ENCODE data around the gene MCF2. TPM values are rescaled to one million over a fixed set of nuclear protein-coding genes. Genes with fewer than 3 reads are reported as not detected.

Gene MCF2
- total RNA-seq, 3 donors from 2014 or later = 0.16 TPM; not detected in 2

DNA sequence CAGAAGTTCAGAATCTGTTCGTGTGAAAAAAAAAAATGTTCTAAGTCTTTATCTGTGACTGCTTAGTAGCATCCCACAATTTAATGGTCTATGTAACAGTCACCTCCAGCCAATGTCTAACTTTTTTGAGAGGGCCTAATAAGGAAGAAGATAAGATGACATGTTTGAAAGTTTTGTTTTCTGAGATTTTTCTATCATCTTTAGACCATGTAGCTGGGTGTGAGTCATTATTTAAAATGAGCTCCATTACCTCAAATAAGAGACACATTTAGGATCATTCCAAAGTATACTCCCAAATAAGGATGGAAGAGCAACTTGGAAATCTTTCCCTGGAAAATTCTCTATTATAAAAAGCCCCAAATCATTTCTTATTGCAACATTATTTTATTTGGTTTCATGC lies 28.2 kb upstream of the MCF2 start:
- no peak overlapping the region for H3K4me3 ChIP-seq
- H3K36me3 ChIP-seq = no peaks in the 10 kb centered on the region
- DNase-seq (ENCODE audit: low spot score in 2 of 2) = no peak
- peaks cover 0 to 2% of the 10 kb centered on the region in 2 donors for H3K27me3 ChIP-seq
- H3K9me3 ChIP-seq = no peaks in the 10 kb centered on the region
- H3K27ac ChIP-seq = no peak overlapping the region
- intact Hi-C loops (cut with DNase I; ENCODE audit: low total_unique reads) = no loop called here
- H3K4me1 ChIP-seq = no peaks in the 10 kb centered on the region
- TF ChIP-seq POLR2AphosphoS5 (IDR thresholded peaks at IDR 0.05) = no peak
- no peak for TF ChIP-seq POLR2A (IDR thresholded peaks at IDR 0.05)
- TF ChIP-seq, protein P1, sequence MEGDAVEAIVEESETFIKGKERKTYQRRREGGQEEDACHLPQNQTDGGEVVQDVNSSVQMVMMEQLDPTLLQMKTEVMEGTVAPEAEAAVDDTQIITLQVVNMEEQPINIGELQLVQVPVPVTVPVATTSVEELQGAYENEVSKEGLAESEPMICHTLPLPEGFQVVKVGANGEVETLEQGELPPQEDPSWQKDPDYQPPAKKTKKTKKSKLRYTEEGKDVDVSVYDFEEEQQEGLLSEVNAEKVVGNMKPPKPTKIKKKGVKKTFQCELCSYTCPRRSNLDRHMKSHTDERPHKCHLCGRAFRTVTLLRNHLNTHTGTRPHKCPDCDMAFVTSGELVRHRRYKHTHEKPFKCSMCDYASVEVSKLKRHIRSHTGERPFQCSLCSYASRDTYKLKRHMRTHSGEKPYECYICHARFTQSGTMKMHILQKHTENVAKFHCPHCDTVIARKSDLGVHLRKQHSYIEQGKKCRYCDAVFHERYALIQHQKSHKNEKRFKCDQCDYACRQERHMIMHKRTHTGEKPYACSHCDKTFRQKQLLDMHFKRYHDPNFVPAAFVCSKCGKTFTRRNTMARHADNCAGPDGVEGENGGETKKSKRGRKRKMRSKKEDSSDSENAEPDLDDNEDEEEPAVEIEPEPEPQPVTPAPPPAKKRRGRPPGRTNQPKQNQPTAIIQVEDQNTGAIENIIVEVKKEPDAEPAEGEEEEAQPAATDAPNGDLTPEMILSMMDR (IDR thresholded peaks at IDR 0.05) = no peak

- H3K27ac ChIP-seq = no peak overlapping the region
- no peaks in the 10 kb centered on the region for H3K4me1 ChIP-seq
- no peaks in the 10 kb centered on the region for H3K36me3 ChIP-seq
- H3K9me3 ChIP-seq = no peaks in the 10 kb centered on the region
- H3K27me3 ChIP-seq = no peaks in the 10 kb centered on the region
- H3K4me3 ChIP-seq = no peak overlapping the region
- DNase-seq (ENCODE audit: low spot score in 2 of 2) = no peak
- TF ChIP-seq POLR2A (IDR thresholded peaks at IDR 0.05) (no peak), POLR2AphosphoS5 (IDR thresholded peaks at IDR 0.05) (no peak)
- TF ChIP-seq, protein P1 (IDR thresholded peaks at IDR 0.05) = no peak
- intact Hi-C loops (cut with DNase I; ENCODE audit: low total_unique reads) = no loop called here
These were observed 27.0 kb upstream of the MCF2 start for GRCh38 chrX:139734996-139735395.

- Histone ChIP-seq H3K4me3 (no peak overlapping the region), H3K27me3 (no peaks in the 10 kb centered on the region), H3K27ac (no peak overlapping the region), H3K4me1 (no peaks in the 10 kb centered on the region), H3K9me3 (no peaks in the 10 kb centered on the region), H3K36me3 (no peaks in the 10 kb centered on the region)
- intact Hi-C loops (cut with DNase I; ENCODE audit: low total_unique reads) = no loop called here
- TF ChIP-seq, protein P1 (IDR thresholded peaks at IDR 0.05) = no peak
- TF ChIP-seq POLR2AphosphoS5 (IDR thresholded peaks at IDR 0.05) (no peak), POLR2A (IDR thresholded peaks at IDR 0.05) (no peak)
- no peak for DNase-seq (ENCODE audit: low spot score in 2 of 2)
These were observed 17.8 kb upstream of the MCF2 start for GRCh38 chrX:139725720-139726119.

GRCh38 chrX:139724626-139725025 lies 16.7 kb upstream of the MCF2 start:
- Histone ChIP-seq H3K27ac (no peak overlapping the region), H3K9me3 (no peaks in the 10 kb centered on the region), H3K27me3 (no peaks in the 10 kb centered on the region), H3K36me3 (no peaks in the 10 kb centered on the region), H3K4me1 (no peaks in the 10 kb centered on the region), H3K4me3 (no peak overlapping the region)
- TF ChIP-seq, protein P1 (IDR thresholded peaks at IDR 0.05) = no peak
- no peak for TF ChIP-seq POLR2AphosphoS5 (IDR thresholded peaks at IDR 0.05)
- no peak for TF ChIP-seq POLR2A (IDR thresholded peaks at IDR 0.05)
- DNase-seq (ENCODE audit: low spot score in 2 of 2) = no peak
- intact Hi-C loops (cut with DNase I; ENCODE audit: low total_unique reads) = no loop called here

DNA sequence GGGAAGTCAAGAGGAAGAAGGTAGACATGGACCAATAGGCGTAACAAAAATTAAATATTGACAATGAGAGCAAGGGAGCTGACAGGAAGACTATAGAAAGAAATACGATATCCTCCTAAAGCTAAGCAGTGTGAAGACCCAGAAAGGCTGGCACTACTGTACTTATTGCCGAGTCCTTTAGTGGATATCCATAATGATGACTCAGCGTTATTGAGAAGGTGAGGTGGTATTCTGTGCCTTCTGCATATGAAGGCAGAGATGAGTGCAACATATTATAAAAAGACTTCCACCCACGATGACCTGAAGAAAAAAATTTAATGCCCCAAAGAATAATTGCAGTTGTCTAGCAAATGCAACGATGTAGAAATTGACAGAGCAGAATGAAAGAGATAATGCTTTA lies 13.0 kb upstream of the MCF2 start:
- H3K27me3 ChIP-seq = peaks cover 0 to 9% of the 10 kb centered on the region in 2 donors
- intact Hi-C loops (cut with DNase I; ENCODE audit: low total_unique reads) = no loop called here
- no peak for TF ChIP-seq POLR2A (IDR thresholded peaks at IDR 0.05)
- no peak for TF ChIP-seq POLR2AphosphoS5 (IDR thresholded peaks at IDR 0.05)
- TF ChIP-seq, protein P1 (IDR thresholded peaks at IDR 0.05) = no peak
- H3K27ac ChIP-seq = no peak overlapping the region
- no peaks in the 10 kb centered on the region for H3K4me1 ChIP-seq
- no peak for DNase-seq (ENCODE audit: low spot score in 2 of 2)
- no peak overlapping the region for H3K4me3 ChIP-seq
- no peaks in the 10 kb centered on the region for H3K36me3 ChIP-seq
- H3K9me3 ChIP-seq = no peaks in the 10 kb centered on the region
